Stomach (tissue), 9 donors: Measurements from ENCODE around the gene BMP6. TPM values are rescaled to one million over a fixed set of nuclear protein-coding genes. Genes with fewer than 3 reads are reported as not detected.

Experiments used
- DNase-seq, 2 donors: peaks; one replicate each; pipeline versions ENCODE4 v3.0.0 to v3.0.0-alpha.2; 2013 to 2019
- H3K27ac ChIP-seq, 5 donors: fragments of 200-600 bp in 4 of 5; sonication (generic) in 4 of 5; one replicate each; pipeline ENCODE4 v1.5.1; 2013 to 2019; ENCODE audit warnings: mild to moderate bottlenecking in 1 of 5, moderate library complexity in 1 of 5
- H3K27me3 ChIP-seq, 3 donors: fragments of 200-600 bp; sonication (generic); one replicate each; pipeline ENCODE4 v1.5.1; 2017 to 2019; ENCODE audit warnings: mixed run types in 1 of 3
- H3K36me3 ChIP-seq, 4 donors: fragments of 200-600 bp; sonication (generic); 1 replicate in 3 of 4; 2 replicates in 1 of 4; pipeline ENCODE4 v1.5.1; 2016 to 2019
- H3K4me1 ChIP-seq, 4 donors: fragments of 200-600 bp; sonication (generic); one replicate each; pipeline ENCODE4 v1.5.1; 2016 to 2019
- H3K4me3 ChIP-seq, 4 donors: fragments of 200-600 bp; sonication (generic) in 3 of 4; one replicate each; pipeline ENCODE4 v1.5.1; 2016 to 2019; ENCODE audit warnings: mild to moderate bottlenecking in 1 of 4
- H3K9me3 ChIP-seq, 4 donors: fragments of 200-600 bp; sonication (generic); one replicate each; pipeline ENCODE4 v1.5.1; 2016 to 2019
- CTCF ChIP-seq, 7 experiments: fragments of 450-650 bp in 4 of 7; fragments of 200-600 bp in 3 of 7; sonication (generic) in 3 of 7; IDR thresholded peaks; one replicate each; pipeline ENCODE4 v1.5.1; 2016 to 2019; ENCODE audit warnings: antibody characterized with exemption in 7 of 7, control low read depth in 2 of 7, mild to moderate bottlenecking in 1 of 7
- EP300 ChIP-seq: sonication (generic); formaldehyde crosslinking; IDR thresholded peaks from one replicate; pipeline ENCODE4 v1.6.1; 2017; ENCODE audit warnings: antibody characterized with exemption
- POLR2A ChIP-seq, 4 donors: fragments of 450-650 bp; IDR thresholded peaks; one replicate each; pipeline ENCODE4 v1.6.1; 2016; ENCODE audit warnings: antibody characterized with exemption in 4 of 4, control low read depth in 2 of 4, mild to moderate bottlenecking in 1 of 4, moderate library complexity in 1 of 4
- POLR2AphosphoS5 ChIP-seq, 3 donors: sonication (generic); formaldehyde crosslinking; IDR thresholded peaks; one replicate each; pipeline ENCODE4 v1.6.1; 2016; ENCODE audit warnings: antibody characterized with exemption in 3 of 3
- WGBS, 5 donors: extraction: QIAGEN DNeasy Blood & Tissue Kit in 3 of 5; methylation state at CpG; one replicate each; pipeline versions ENCODE4 v1.1.5 to v1.1.7; 2013 to 2018; 5-methylcytosine and 5-hydroxymethylcytosine counted together
- intact Hi-C: fragments of 100-400 bp; cut with DNase I; formaldehyde crosslinking; loops from one replicate; pipeline ENCODE4 v1.15.1; 2023; ENCODE audit warnings: low total_unique reads
- polyA plus RNA-seq, 3 donors: library from polyadenylated mRNA; stranded (reverse); fragments of 200-250 nt; gene quantifications; one replicate each; pipeline ENCODE4 v1.2.3, GENCODE V29; 2013
- total RNA-seq, 5 donors: library from RNA; depleted of rRNA; stranded (reverse); fragments of >200 nt; gene quantifications; one replicate each; pipeline versions ENCODE4 v1.1.0 to v1.2.3, GENCODE V29; 2014 to 2016
- donor health status: healthy with polysubstance abuse.
- donor health status: Bipolar disorder and iron deficiency.
- donor health status: healthy.

The BMP6 gene
- total and polyA plus RNA-seq, 8 donors: 0.50 to 15.8 (median 2.7) TPM; not detected in 1

- intact Hi-C loops: no loop called here
- Histone ChIP-seq H3K4me1 (no peaks in the 10 kb centered on the region), H3K9me3 (no peaks in the 10 kb centered on the region), H3K36me3 (no peaks in the 10 kb centered on the region), H3K27ac (no peak overlapping the region), H3K27me3 (no peaks in the 10 kb centered on the region), H3K4me3 (no peak overlapping the region)
- TF ChIP-seq CTCF (IDR thresholded peaks at IDR 0.05) (no peak), POLR2AphosphoS5 (IDR thresholded peaks at IDR 0.05) (no peak)
- DNase-seq: no peak
- WGBS, 5 donors: 89 to 95% (median 93%) methylated on average over 2 of the region's 2 CpGs
Observed at GRCh38 chr6:7797386-7797785, 71.5 kb downstream of the BMP6 start.

- DNase-seq: no peak
- intact Hi-C loops: no loop called here
- TF ChIP-seq EP300 (no peak), POLR2AphosphoS5 (IDR thresholded peaks at IDR 0.05) (no peak), CTCF (IDR thresholded peaks at IDR 0.05) (no peak)
- 78 to 89% (median 84%) methylated on average over 6 of the region's 6 CpGs for WGBS, 5 donors
- Histone ChIP-seq H3K4me1 (no peaks in the 10 kb centered on the region), H3K27me3 (no peaks in the 10 kb centered on the region), H3K4me3 (no peak overlapping the region), H3K9me3 (no peaks in the 10 kb centered on the region), H3K36me3 (no peaks in the 10 kb centered on the region), H3K27ac (no peak overlapping the region)
Observed at GRCh38 chr6:7798751-7799150, 72.9 kb downstream of the BMP6 start.

- whole genome bisulfite sequencing, 5 donors: 84 to 100% (median 92%) methylated on average over 3 of the region's 3 CpGs
- TF ChIP-seq EP300 (no peak), CTCF (IDR thresholded peaks at IDR 0.05) (no peak), POLR2AphosphoS5 (IDR thresholded peaks at IDR 0.05) (no peak), POLR2A (IDR thresholded peaks at IDR 0.05) (no peak)
- no peak for DNase-seq
- Histone ChIP-seq H3K4me1 (no peaks in the 10 kb centered on the region), H3K9me3 (no peaks in the 10 kb centered on the region), H3K4me3 (no peak overlapping the region), H3K36me3 (no peaks in the 10 kb centered on the region), H3K27me3 (peaks cover 0 to 9% (median 0%) of the 10 kb centered on the region in 3 donors), H3K27ac (no peak overlapping the region)
- intact Hi-C loops: no loop called here
Observed at GRCh38 chr6:7802662-7803061, 76.8 kb downstream of the BMP6 start.

- Histone ChIP-seq H3K4me1 (no peaks in the 10 kb centered on the region), H3K9me3 (no peaks in the 10 kb centered on the region), H3K4me3 (no peak overlapping the region), H3K27ac (no peak overlapping the region), H3K27me3 (peaks cover 0 to 9% (median 0%) of the 10 kb centered on the region in 3 donors), H3K36me3 (no peaks in the 10 kb centered on the region)
- TF ChIP-seq CTCF (IDR thresholded peaks at IDR 0.05) (no peak), EP300 (no peak), POLR2AphosphoS5 (IDR thresholded peaks at IDR 0.05) (no peak), POLR2A (IDR thresholded peaks at IDR 0.05) (no peak)
- DNase-seq: no peak
- intact Hi-C loops: no loop called here
- 60 to 93% (median 82%) methylated on average over 3 of the region's 3 CpGs for WGBS, 5 donors
Observed at GRCh38 chr6:7803214-7803613, 77.3 kb downstream of the BMP6 start.
